HUES6 (cell line): Measurements from ENCODE around the gene C2orf42.

ENCODE experiments used
- H3K27ac ChIP-seq: 2 replicates; pipeline ENCODE4 v1.7.0; 2013; ENCODE audit warnings: low read depth, mild to moderate bottlenecking, low read length, inconsistent platforms
- H3K27me3 ChIP-seq: 2 replicates; pipeline ENCODE4 v1.6.1; 2013; ENCODE audit warnings: low read length; ENCODE audit not compliant: control insufficient read depth, insufficient read depth
- H3K36me3 ChIP-seq: 2 replicates; pipeline ENCODE4 v1.6.1; 2013; ENCODE audit warnings: low read length; ENCODE audit not compliant: control insufficient read depth, insufficient read depth
- H3K4me1 ChIP-seq: 2 replicates; pipeline ENCODE4 v1.6.1; 2013; ENCODE audit warnings: low read length; ENCODE audit not compliant: control insufficient read depth, insufficient read depth
- H3K4me3 ChIP-seq: 2 replicates; pipeline ENCODE4 v1.5.1; 2013; ENCODE audit warnings: low read depth, low read length
- H3K9ac ChIP-seq: one replicate; pipeline ENCODE4 v1.6.1; 2013; ENCODE audit warnings: mild to moderate bottlenecking, low read length
- H3K9me3 ChIP-seq: 2 replicates; pipeline ENCODE4 v1.6.1; 2013; ENCODE audit warnings: low read depth, low read length; ENCODE audit not compliant: control insufficient read depth, insufficient read depth

C2orf42 gene

DNA sequence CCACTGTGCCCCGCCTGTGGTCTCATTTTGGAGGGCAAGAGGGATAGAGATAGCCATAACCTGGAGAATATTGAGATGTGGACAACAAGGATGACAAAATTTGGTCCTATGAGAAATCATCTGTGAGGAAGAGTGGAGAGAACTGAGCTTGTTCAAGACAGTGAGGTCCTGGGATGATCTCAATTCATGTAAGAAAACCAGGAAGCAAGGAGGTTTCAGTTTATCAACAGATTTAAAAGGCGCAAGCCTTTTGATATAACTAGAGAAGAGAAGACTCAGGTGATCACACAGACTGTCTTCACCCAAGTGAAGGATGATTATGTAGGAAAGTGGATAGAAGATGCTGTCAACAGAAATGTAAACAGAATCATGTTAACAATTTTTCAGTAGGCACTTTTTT, 64.4 kb downstream of the C2orf42 start:
- H3K27me3 ChIP-seq = no peaks in the 10 kb centered on the region
- no peak overlapping the region for H3K4me3 ChIP-seq
- no peaks in the 10 kb centered on the region for H3K9me3 ChIP-seq
- no peak overlapping the region for H3K27ac ChIP-seq
- H3K4me1 ChIP-seq = peaks cover 32% of the 10 kb centered on the region
- no peak overlapping the region for H3K9ac ChIP-seq
- H3K36me3 ChIP-seq = no peaks in the 10 kb centered on the region

DNA sequence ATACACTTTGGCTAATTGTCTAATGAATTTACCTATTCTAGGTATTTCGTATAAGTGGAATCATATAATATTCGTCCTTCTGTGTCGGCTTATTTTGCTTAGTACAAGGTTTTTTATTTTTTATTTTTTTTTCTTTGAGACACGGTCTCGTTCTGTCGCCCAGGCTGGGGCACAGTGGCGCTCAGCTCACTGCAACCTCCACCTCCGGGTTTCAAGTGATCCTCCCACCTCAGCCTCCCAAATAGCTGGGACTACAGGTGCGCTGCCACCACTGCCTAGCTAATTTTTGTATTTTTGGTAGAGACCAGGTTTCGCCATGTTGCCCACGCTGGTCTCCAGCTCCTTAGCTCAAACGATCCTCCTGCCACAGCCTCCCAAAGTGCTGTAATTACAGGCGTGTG, 65.3 kb downstream of the C2orf42 start:
- Histone ChIP-seq H3K9me3 (no peaks in the 10 kb centered on the region), H3K4me3 (peak overlapping the region; percentile 71), H3K27me3 (no peaks in the 10 kb centered on the region), H3K4me1 (peaks cover 35% of the 10 kb centered on the region), H3K27ac (peak overlapping the region; percentile 100), H3K36me3 (no peaks in the 10 kb centered on the region), H3K9ac (peak overlapping the region; percentile 100)

DNA sequence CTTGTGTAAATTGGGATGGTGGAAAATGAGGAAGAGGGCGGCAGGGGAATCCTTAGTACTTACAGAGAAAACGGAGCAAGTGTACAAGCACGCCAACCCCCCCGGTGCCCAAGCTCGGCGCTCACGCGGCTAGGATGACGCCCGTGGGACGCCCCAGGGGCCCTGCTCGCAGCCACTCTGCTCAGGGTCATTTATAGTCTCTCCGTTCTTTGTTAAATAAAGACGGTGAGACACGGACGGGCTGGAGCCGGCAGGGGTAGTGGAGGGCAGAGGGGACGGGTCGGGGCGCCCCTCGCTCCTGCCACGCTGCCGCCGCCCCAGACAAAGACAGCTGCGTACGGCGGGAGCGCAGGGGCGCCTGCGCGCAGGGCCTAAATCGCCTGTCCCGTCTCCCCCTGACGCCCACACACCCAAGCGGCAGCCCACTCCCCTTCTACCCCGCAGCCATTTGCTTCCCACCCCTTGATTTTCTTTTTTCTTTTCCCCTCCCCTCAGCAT, 65.8 kb downstream of the C2orf42 start:
- Histone ChIP-seq H3K27me3 (no peaks in the 10 kb centered on the region), H3K27ac (peak overlapping the region; percentile 100), H3K36me3 (no peaks in the 10 kb centered on the region), H3K9me3 (no peaks in the 10 kb centered on the region), H3K4me1 (peaks cover 35% of the 10 kb centered on the region), H3K4me3 (peak overlapping the region; percentile 71), H3K9ac (peak overlapping the region; percentile 100)

DNA sequence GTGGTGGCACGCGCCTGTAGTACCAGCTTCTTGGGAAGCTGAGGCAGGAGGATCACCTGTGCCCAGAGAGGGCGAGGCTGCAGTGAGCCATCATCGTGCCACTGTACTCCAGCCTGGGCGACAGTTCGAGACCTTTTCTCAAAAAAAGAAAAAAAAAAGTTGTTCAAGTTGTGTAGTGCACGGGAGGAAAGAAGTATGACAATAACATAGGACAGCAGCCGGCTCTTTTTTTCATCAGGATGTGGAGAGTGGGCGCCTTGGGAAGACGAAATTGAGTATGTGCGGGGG, 67.0 kb downstream of the C2orf42 start:
- peak overlapping the region; percentile 100 for H3K27ac ChIP-seq
- no peaks in the 10 kb centered on the region for H3K27me3 ChIP-seq
- peak overlapping the region; percentile 71 for H3K4me3 ChIP-seq
- H3K36me3 ChIP-seq = no peaks in the 10 kb centered on the region
- H3K4me1 ChIP-seq = peaks cover 41% of the 10 kb centered on the region
- H3K9ac ChIP-seq = peak overlapping the region; percentile 100
- no peaks in the 10 kb centered on the region for H3K9me3 ChIP-seq

DNA sequence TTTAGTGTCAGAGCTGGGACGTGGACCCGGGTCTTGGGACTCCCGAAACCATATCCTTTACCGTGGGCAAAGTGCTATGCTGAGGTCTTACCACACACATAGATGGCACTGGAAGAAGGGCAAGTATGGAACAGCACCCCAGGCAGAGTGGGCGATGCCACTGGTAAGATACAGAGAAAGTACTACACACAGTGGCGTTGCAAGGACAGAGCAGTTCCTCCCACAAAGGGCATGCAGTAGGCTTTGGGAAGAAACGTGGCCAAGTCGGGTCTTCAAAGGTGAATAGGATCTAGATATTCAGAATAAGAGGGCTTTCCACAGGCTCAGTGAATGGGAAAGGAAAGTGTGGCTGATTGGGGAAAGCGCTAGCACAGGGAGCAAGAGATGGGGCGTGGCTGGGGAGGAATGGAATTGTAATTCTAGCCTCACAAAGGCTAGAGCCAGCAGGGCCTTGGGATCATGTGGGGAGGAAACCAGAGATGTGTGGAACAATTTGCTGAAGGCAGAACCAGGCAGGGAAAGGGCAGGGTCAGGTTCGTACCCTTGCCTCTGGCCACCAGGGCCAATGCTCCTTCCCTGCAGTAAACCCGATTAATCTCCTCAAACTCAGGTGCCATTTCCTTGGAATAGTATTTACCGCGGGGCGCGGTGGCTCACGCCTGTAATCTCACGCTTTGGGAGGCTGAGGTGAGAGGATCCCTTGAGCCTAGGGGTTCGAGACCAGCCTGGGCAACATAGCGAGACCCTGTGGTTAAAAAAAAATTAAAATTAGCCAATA, 67.6 kb downstream of the C2orf42 start:
- Histone ChIP-seq H3K9ac (peak overlapping the region; percentile 100), H3K4me1 (peaks cover 45% of the 10 kb centered on the region), H3K27me3 (no peaks in the 10 kb centered on the region), H3K27ac (peak overlapping the region; percentile 100), H3K9me3 (no peaks in the 10 kb centered on the region), H3K4me3 (peak overlapping the region; percentile 71), H3K36me3 (no peaks in the 10 kb centered on the region)

DNA sequence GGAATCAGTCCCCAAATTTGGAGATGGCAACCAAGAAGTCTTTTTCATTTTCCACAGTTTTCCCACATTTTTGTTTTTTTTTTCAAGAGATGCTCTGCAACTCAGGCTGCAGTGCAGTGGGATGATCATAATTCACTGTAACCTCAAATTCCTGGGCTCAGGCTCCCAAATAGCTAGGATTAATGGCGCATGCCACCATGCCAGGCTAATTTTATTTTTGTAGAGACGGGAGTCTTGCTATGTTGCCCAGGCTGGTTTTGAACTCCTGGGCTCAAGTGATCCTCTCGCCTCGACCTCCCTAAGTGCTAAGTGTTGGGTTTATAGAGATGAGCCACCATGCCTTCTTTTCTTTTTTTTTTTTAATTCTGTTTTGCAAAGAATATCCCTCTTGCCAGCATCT, 68.3 kb downstream of the C2orf42 start:
- Histone ChIP-seq H3K27ac (no peak overlapping the region), H3K9ac (no peak overlapping the region), H3K27me3 (no peaks in the 10 kb centered on the region), H3K4me1 (peaks cover 39% of the 10 kb centered on the region), H3K36me3 (no peaks in the 10 kb centered on the region), H3K4me3 (no peak overlapping the region), H3K9me3 (no peaks in the 10 kb centered on the region)

DNA sequence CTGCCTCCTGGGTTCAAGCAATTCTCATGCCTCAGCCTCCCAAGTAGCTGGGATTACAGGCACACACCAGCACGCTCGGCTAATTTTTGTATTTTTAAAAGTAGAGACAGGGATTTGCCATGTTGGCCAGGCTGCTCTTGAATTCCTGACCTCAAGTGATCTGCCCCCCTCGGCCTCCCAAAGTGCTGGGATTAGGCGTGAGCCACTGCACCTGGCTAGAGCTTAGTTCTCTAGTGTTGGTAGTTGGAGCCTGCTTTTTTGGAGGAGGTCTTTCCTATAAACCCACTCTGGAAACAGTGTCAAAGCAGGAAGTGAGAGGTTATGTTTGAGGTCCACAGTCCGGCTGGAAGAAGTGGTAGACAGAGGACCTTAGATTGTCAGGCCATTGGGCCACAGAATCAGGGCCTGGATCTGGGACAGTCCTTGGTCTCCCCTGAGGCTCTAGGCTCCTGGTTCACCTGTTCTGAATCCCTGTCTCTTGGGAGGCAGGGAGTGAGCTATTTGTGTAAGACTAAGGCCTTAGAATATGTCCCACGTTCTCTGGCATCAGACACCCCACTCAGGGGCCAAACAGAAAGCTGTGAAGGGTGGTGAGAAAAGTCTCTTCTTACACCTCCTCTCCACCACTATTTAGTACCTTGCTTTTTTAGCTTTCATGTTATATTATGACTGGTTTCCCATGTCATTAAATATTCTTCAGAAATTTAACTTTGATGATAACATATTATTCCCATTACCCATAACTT, 69.0 kb downstream of the C2orf42 start:
- H3K27me3 ChIP-seq = no peaks in the 10 kb centered on the region
- no peak overlapping the region for H3K27ac ChIP-seq
- no peak overlapping the region for H3K4me3 ChIP-seq
- no peak overlapping the region for H3K9ac ChIP-seq
- H3K4me1 ChIP-seq = peaks cover 35% of the 10 kb centered on the region
- no peaks in the 10 kb centered on the region for H3K36me3 ChIP-seq
- no peaks in the 10 kb centered on the region for H3K9me3 ChIP-seq

DNA sequence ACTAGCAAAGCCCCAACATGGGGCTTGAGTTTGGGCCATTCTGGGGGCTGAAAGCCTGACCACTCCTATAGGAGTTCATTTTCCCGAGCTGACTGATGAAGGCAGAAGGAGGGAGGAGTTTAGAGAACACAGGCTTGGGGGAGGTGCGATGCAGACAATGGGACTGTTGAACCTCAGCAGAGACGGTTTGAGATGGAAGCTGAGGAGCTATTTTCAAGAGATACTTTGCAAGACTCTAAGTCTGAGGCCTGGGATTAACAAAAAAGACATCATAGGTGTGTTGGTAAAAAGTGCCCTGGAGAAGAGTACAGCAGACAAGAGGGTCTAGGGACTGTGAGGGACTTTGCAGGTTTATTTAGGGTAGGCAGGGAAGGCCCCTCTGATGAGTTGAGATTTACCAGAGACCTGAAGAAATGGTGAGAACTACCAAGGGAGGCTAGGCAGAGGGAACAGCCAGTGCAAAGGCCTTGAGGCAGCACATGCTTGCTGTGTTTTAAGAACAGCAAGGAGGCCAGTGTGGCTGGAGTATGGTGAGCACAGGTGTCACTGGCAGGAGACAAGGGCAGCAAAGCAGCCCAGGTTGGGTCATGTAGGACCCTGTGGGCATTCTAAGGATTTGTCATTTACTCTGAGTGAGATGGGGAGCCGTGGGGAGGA, 71.9 kb downstream of the C2orf42 start:
- no peaks in the 10 kb centered on the region for H3K9me3 ChIP-seq
- 0 out of 2 replicates have a peak overlapping the region, but pooled peaks have one; percentile 26 for H3K4me3 ChIP-seq
- peak overlapping the region; percentile 39 for H3K27ac ChIP-seq
- H3K27me3 ChIP-seq = no peaks in the 10 kb centered on the region
- H3K4me1 ChIP-seq = peaks cover 45% of the 10 kb centered on the region
- no peaks in the 10 kb centered on the region for H3K36me3 ChIP-seq
- peak overlapping the region; percentile 47 for H3K9ac ChIP-seq

DNA sequence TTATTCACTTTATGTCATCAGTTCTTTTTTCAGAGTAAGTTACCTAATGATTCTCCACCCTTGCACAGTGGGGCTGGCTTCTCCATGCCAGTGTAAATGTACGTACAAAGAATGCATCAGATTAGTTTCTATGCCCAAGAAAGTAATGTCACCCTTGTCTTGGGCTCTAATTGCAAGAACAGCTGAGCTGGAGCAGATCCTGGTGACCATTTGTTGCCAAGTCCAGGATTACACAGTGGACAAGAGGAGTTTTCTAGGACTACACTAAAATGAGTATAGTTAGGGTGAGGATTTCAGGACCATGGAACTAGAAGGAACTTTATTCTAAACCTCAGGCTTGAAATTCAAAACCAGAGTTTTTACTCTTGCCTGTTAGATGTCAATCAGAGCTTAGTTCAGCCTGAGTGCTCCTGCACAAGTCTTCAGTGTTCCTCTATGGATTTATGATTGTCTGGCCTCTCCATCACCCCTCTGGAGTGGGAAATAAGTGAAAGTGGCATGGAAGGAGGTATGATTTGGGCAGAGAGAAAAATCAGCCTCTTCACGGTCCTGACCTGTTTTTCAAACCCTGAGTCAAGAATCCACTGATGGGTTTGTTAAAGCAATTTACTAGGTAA, 73.8 kb downstream of the C2orf42 start:
- Histone ChIP-seq H3K27ac (no peak overlapping the region), H3K9ac (no peak overlapping the region), H3K4me1 (peaks cover 45% of the 10 kb centered on the region), H3K9me3 (no peaks in the 10 kb centered on the region), H3K36me3 (no peaks in the 10 kb centered on the region), H3K27me3 (no peaks in the 10 kb centered on the region), H3K4me3 (no peak overlapping the region)

DNA sequence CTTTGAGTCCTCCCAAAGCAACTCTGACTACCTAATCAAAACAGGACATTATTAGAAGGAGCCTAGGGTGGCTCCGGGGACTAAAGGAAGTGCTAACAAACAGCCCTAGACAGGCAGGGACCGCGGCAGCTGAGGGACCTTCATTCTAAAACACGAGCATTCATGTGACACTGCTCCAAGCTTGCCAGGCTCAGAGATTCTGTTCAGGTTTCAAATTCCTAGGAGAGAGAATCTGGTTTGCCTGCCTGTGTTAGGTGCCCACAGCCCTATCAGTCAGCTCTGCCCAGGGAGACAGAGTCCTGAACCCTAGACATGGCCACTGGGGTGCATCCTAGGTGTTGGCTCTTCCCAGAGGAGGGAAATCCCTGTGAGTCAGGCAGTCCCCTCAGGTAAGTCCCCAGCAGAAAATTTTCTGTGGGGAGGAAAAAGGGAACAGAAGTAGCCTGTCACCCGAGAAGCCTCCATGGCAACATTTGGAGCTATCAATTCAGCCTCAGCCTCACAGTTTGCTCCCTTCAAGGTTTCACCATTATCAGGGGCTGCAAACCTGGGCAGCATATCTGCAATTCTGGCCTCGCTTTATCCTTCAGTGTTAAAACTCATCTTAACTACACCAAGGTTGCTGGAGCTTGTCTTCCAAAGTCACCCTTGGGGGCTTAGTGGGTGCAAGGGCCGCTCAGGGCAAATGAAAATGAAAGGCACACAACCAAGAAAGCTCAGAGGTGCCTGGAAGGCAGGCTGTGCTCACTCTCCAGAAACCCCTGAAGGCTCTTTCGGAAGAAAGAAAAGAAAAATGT, 75.0 kb downstream of the C2orf42 start:
- H3K9me3 ChIP-seq = no peaks in the 10 kb centered on the region
- H3K4me1 ChIP-seq = peaks cover 39% of the 10 kb centered on the region
- H3K27ac ChIP-seq = no peak overlapping the region
- no peaks in the 10 kb centered on the region for H3K36me3 ChIP-seq
- no peaks in the 10 kb centered on the region for H3K27me3 ChIP-seq
- no peak overlapping the region for H3K4me3 ChIP-seq
- H3K9ac ChIP-seq = no peak overlapping the region
